B cell (primary cell): ENCODE measurements around the gene MMP21.

Experiments
- EZH2 ChIP-seq: IDR thresholded peaks from 2 replicates; pipeline ENCODE4 v1.6.1; 2012; ENCODE audit warnings: borderline replicate concordance, low read depth, mild to moderate bottlenecking, moderate library complexity, low read length; ENCODE audit not compliant: insufficient read depth, poor library complexity, severe bottlenecking
- TF ChIP-seq, protein P1 (sequence below): fragments of 200-600 bp; IDR thresholded peaks from one replicate; pipeline ENCODE4 v1.8.0; 2022; ENCODE audit warnings: antibody characterized with exemption, mild to moderate bottlenecking

DNA sequence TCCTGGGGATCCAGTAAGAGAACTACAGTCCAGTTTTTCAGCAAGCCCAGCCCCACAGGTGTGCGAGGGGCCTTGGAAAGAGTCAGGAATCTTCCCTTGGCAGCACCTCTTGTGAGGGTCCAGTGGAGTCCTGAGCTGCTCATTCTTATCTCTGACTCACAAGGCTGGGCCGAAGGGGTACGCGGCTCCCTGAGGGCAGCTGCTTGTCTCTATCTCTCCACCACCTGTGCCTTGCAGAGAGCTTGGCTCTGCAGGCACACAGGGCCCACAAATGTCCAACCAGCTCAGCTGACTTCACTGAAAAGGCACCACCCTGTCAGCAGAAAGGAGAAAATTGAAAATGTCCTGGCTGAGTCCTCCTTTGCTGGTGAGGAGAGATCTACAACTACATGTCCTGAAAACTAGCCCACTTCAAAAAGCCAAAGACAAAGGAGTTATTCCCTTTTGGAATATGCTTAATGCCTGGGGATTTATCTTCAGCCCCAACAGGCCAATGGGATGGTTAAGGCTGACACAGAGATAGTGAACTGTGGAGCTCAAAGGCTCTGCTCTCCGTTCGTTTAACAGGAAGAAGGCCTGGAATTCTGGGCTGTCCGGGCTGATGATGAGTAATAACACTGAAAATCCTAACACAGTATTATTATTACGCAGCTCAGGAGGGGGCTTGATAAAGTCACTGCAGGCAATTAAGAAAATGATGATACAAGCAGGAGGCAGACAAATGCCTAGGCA, 24.0 kb upstream of the MMP21 start:
- TF ChIP-seq, protein P1, sequence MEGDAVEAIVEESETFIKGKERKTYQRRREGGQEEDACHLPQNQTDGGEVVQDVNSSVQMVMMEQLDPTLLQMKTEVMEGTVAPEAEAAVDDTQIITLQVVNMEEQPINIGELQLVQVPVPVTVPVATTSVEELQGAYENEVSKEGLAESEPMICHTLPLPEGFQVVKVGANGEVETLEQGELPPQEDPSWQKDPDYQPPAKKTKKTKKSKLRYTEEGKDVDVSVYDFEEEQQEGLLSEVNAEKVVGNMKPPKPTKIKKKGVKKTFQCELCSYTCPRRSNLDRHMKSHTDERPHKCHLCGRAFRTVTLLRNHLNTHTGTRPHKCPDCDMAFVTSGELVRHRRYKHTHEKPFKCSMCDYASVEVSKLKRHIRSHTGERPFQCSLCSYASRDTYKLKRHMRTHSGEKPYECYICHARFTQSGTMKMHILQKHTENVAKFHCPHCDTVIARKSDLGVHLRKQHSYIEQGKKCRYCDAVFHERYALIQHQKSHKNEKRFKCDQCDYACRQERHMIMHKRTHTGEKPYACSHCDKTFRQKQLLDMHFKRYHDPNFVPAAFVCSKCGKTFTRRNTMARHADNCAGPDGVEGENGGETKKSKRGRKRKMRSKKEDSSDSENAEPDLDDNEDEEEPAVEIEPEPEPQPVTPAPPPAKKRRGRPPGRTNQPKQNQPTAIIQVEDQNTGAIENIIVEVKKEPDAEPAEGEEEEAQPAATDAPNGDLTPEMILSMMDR = no peak
- TF ChIP-seq EZH2 = no peak
